ENCODE data around the gene LHX2.

Gene LHX2

DNA sequence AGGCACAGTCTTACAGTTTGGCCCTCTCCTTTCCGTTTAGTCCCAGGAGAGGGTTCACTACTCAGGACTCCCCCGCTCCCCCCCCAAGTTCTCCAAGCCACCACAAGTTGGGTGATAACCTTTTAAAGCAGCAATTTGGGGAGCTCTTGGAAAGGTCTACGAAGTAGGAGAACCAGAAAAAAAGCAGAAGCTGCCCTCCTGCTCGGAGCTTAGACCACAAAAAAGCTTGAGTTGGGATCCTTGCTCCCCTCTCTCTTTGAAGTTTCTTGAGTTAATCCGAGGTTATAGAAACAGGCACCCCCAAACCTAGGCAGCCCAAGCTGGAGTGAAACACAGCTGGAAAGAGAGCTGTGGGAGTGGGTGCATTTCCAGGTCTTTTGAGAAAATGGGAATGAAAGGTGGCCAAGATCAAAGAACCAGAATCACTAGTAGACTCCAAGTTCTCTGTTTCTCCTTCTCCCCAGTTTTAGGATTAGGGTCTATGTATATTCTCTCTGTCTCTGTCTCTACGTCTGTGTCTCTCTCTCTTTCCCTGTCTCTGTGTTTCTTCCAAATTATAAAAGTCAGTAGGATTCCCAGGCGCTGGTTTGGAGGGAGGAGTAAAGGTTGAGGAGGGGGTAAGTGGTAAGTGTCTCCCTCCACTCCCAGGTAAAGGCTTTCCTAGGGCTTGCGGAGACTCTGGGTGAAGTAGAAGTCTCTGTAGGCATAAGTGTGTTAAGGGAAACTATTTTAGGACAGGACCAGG, 2.8 kb downstream of the LHX2 start:
- no peak for DNase-seq

GRCh38 chr9:124014956-124015660, 3.5 kb downstream of the LHX2 start:
- DNase-seq: no peak

- no peak for DNase-seq
Observed at GRCh38 chr9:124015661-124016131, 4.1 kb downstream of the LHX2 start.

- no peak for DNase-seq
Observed at GRCh38 chr9:124016175-124017050, 4.8 kb downstream of the LHX2 start.

DNA sequence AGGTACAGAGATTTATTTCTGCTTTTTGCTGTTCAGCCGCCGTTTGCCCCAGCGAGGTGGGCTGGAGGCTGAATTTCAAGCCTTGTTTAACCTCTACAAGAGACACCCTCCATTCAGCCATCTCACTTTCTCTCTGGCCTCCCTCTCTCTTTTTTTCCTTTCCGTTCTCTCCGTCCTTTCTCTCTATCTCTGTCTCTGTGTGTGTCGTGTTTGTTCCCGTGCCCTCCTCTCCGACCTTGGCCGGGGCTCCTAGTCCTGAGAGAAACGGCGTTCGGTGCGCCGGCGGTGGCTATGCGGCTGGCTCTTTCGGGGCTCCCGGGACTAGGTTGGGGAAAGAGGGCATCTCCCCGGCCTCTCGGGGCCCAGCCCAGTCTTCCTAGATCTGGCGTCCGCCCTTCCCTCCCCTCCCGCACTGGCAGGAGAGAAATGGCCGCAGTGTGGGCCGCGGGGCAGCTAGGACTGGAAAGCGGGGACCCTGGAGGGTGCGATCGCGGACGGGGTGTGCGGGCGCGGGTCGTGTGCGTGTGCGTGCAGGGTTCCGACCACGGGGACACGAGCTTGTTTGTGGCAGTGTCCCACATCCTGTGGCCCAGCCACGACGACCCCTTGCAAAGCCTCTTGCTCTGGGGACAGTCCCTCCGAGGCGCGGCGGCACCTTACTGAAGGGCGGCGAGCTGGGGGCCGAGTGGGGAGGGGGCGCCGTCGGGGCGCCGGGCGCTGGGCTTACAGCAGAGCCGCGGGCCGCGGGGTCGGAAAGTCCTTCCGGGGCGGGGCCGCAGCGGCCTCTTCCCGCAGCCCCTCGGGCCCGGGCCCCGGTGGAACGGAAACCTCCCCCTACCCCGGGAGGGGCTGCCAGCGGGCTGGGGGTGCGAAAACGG, 5.7 kb downstream of the LHX2 start:
- DNase-seq: no peak

GRCh38 chr9:124017929-124018729, 6.6 kb downstream of the LHX2 start:
- no peak for DNase-seq

DNA sequence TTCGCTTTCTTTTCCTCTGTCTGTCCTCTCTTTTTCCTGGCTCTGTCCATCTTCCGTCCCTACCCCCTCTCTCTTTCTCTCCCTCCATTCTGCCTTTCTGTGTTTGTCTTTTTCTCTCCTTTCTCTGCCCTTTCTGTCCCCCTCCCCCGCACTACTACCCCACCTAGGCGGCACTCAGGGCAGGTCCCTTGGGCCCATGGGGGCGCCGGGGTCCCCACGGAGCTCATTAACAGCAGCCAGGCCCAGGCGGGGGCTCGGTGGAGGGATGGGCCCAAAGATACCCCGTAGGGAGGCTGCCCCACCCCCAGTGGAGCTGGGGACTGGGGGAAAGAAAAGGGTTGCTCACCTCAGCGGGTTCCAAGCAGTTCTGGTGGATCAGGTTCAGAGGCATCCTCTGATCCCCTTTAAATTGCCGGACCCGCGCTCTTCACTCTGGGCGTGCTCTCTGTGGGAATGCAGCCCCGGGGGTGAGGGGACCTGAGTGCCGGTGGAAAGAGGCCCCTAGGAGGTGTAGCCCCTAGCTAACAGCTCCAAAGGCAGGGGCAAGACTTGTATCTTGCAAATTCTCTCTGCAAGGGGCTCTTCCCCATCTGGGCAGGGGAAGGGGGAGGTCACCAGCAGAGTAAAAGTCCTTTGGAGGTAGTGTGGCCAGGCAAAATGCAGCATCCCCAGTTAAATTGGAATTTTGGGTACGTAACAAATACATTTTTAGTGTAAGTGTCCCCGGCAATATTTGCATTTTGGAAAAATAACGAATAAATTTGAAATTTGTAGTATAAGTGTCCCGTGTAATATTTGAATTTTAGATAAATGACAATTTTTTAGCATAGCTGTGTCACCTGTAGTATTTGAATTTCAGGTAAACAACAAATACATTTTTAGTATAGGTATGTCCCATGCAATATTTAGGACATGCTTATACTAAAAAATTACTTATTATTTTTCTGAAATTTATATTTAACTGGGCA, 7.4 kb downstream of the LHX2 start:
- DNase-seq: no peak

- no peak for DNase-seq
Observed at GRCh38 chr9:124019771-124020519, 8.4 kb downstream of the LHX2 start.

DNA sequence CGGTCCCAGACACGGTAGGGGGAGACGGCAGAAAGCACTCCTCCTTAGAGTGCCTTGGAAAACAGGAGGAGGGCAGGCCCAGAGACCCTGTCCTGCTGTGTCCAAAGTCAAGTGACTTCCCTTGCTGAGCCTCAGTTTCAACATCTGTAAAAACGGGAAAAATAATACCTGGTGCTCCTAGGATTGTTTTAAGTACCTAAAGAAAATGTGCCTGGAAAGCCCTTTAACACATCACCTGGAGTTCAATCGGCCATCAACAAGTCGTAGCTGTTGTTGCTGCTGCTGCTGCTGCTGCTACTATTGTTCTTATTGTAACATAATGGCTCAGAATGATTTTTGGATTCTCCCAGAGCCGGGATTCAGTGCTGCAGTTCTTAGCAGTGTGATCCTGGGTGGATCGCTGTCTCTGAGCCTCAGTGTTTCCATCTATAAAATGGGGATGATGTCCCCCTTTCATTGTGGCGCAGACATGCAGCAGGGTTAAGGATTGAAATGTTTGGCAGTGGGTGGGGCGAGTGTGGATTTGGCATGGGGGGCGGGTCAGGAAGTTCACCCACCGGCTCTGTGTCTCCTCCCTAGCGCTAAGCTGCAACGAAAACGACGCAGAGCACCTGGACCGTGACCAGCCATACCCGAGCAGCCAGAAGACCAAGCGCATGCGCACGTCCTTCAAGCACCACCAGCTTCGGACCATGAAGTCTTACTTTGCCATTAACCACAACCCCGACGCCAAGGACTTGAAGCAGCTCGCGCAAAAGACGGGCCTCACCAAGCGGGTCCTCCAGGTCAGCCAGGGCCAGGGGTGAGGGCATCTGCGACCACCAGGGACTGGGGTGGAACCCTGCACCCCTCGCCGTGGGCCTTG, 9.2 kb downstream of the LHX2 start:
- no peak for DNase-seq

DNA sequence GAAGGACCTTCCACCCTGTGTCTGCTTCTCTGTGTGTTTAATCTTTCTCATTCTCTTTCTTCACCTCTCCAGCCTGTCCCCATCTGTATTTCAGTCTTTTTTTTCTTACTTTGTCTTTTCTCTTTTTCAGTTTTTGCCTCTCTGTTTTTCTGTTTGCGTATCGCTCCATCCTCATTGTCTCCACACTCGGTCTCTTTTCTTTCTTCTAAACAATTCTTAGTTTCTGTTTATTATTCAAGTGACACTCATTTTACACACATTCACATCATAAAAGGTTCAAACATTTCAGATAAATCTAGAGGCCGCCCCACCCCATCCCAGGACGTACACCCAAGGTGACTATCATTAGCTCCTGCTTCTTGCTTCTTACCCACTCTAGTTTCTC, 9.8 kb downstream of the LHX2 start:
- DNase-seq: no peak

DNA sequence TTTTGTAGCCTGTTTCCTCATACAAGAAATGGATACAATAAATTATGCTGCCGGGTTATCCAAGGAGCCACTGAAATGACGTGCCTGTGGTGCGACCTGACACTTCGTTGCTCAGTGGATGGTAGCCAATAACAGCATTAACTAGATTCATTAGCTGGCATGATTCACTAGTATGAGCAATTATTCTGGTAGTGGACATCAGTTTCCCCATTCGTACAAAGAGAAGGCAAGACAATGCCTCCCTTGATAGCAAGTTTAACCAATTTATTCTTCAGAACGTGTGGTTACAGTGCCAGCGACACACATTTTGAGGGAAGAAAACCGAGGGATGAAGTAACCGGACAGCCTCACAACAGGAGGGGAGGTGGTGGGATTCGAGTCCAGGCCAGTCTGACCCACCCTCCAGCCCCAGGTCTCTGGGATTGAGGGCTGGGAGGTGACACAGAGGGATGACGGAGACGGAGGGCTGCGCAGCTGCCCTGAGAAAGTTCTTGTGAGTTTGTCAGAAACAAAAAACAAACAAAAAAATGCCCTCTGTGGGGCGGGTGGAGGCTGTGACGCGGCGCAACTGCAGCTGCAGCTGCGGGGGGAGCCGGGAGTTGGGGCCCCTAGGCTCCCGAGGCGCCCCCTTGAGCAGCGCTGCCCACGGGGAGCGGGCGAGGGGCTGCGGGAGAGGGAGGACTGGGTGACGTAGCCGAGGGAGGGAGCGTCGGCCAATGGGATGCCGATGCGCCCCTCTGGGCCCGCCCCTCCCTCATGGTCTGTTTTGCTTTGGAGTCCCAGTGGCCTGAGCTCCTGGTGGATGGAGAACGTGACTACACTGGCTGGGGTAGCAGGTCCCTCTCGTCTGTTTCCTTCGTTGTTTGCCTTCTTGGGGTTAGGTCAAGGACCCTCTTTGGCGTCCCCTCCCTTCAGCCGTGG, 10.9 kb downstream of the LHX2 start:
- DNase-seq: no peak

GRCh38 chr9:124024107-124024506, 12.5 kb downstream of the LHX2 start:
- DNase-seq: no peak

- DNase-seq: no peak
Observed at GRCh38 chr9:124029617-124030016, 18.0 kb downstream of the LHX2 start.

DNA sequence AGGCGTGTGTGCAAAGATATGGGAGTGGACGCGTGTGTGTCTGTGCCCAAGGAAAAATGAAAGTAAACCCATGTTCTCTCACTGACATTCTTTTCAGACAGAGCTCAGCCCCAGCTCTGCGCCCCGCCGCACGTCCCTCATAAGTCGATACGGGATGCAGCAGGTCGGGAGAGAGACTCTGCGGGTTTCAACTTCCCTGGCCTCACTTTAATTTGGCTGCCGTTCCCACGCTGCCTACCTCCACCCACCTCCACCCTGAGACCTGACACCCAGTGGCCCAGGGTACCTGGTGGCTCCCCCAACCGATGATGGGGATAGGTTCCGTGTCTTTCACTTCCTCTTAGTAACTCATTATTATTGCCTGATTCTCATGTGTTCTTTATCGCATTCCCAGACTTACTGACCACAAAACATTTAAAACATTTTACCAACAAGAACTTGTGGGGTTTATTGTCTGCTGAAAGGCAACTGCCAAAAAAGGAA, 19.4 kb downstream of the LHX2 start:
- DNase-seq: no peak

DNA sequence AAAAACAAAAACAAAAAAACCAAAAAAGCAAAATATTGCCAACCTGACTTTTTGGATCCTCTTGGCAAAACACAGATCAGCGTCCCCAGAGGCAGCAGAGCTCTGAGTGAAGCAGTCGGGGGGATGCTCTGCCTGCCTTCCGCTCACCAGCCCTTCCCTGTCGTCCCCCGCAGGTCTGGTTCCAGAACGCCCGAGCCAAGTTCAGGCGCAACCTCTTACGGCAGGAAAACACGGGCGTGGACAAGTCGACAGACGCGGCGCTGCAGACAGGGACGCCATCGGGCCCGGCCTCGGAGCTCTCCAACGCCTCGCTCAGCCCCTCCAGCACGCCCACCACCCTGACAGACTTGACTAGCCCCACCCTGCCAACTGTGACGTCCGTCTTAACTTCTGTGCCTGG, 20.7 kb downstream of the LHX2 start:
- no peak for DNase-seq

DNA sequence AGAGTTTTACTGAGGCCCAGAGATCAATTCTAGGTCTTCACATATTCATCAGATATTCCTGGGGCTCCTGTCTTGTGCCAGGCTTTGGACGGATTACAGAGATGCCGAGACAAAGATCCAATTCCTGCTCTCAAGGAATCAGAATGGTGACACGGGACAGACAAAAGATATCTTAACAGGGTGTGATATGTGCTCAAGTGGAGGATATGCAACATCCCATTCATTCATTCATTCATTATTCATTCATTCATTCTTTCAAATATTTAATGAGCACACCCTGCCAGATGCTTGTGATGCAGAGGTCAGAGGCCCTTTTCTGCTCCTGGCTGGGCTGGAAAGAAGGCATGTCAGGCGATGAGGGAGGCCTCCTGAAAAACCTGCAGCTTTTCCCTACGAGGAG, 21.8 kb downstream of the LHX2 start:
- DNase-seq: no peak

- no peak for DNase-seq
Observed at GRCh38 chr9:124033967-124034366, 22.4 kb downstream of the LHX2 start.
